GM18520 (cell line): ENCODE measurements around the gene NEUROG1.

Experiments
- ATAC-seq: cut with Tn5 transposase; IDR thresholded peaks from one replicate; pipeline ENCODE4 v1.9.1; 2021; ENCODE audit not compliant: unreplicated experiment

Gene NEUROG1

DNA sequence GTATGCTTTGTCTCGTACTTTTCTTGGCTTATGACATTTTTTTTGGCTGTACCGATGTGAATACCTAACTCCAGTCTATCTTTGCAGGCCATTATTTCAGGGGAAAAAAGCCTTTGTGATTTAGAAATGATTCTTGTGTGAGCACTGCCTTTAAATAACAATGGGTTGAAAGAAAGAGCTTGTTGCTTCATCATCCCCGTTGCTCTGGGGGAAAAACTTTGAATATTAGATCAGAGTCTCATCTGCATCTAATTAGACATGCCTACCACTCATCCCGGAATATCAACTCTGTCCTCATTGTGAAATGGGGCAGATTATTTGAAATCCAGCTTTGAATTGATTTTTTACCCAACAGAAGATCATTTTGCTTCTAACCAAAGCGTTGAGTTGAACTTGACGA lies 29.5 kb upstream of the NEUROG1 start:
- no peak for ATAC-seq

DNA sequence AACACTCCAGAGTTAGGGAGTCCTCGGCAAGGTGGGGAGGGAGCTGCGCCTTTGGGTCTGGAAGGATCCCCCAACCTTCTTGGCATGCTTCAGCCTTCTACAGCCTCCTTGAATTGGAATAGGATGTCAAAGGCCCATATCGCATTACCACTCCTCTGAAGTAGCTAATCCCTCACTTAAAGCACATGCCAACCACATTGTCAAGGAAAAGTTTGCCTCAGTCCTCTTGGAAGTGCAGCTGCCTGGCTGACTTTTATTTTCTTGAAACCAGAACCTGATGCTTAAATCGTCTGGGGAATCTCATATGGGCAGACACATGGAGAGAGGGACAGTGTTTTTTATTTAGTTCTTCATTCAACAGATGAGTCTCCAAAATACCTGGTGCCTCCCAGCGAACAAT lies 28.6 kb upstream of the NEUROG1 start:
- no peak for ATAC-seq

DNA sequence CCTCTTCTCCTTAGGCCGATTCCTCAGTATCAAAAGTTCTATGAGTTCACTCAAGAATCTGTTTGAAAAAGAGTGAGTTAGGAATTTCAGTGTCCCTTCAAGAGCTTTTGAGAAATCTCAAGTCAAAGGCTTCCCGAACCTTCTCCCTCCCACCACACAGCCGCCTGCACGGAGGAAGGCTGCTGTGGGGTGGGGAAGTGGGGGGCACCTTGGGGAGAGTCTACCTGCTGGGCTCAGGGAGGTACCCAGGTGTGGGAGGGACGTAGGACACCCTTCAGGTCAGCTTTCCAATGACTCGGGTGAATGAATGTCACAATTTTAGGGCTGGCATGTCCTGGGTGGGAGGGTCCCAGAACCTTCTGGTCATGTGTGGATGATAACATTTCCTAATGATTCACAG lies 25.5 kb upstream of the NEUROG1 start:
- no peak for ATAC-seq

DNA sequence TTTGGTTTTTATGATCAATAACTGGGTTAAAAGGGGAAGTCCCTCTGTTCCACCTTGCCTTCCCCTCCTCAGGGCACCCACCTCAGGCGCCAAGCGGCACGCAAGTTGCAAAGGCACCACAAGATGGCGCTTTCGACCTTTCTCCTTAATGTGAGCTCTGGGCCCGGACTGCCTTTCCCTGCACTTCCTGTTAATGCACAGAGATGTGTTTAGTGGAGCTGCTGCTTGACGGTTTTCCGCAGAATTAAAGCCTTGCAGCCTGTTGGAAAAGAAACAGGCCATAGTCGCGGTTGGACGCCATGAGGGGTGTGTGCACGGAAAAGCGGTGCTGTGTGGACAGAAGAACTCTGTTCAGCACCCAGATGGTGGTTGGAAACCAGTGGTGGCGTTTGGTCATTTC lies 25.1 kb upstream of the NEUROG1 start:
- no peak for ATAC-seq

DNA sequence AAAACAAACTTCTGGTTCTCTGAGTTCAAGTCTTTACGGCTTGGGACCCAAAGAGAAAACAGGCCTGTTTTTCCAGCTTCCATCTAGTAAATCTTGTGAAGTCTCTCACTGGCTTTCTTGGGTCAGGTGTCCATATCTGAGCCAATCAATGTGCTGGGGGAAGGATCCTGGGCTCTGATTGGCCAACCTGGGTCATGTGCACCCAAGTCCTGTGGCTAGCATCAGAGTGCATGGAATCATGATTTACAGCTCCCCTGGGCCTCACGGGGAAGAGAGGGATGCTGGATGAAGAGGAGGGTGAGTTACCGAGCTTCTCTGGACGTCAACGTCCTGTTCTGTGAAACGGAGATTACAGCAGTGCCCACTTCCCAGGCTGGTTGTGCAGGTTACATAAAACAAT lies 23.6 kb upstream of the NEUROG1 start:
- ATAC-seq, result no peak

DNA sequence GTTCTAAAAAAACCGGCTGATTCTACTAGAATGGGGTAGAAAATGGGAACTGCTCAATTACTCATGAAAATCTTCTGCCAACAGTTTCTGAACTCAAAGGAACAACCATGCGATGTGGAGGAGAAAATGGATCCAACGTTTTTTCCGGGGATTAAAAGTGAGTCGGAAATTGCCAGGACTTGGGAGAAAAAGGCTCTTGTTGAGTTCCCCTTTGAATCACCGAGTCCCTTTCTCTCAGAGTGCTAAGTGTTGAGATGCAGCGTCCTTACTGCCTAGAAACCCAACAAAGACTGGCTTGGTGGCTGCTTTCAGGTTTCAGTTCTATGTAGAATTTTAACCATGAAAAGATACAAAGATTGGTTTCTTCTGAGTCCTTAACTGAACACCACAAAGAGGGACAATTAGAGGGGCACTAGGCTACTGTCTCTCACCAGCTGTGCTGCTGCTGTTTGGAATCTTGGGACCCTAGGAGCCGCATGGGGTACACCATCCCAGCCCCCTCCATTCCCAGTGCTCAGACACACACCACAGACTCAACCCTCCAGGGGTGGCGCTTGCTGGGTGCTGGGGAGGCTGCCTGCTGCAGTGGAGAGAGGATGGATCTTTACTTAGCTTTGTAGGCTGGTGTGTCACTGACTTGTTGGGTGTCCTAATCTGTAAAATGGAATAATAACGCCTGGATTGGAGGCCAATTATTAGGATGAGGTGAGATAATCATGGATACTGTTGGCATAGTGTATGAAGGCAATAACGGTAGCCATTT lies 21.5 kb upstream of the NEUROG1 start:
- no peak for ATAC-seq

DNA sequence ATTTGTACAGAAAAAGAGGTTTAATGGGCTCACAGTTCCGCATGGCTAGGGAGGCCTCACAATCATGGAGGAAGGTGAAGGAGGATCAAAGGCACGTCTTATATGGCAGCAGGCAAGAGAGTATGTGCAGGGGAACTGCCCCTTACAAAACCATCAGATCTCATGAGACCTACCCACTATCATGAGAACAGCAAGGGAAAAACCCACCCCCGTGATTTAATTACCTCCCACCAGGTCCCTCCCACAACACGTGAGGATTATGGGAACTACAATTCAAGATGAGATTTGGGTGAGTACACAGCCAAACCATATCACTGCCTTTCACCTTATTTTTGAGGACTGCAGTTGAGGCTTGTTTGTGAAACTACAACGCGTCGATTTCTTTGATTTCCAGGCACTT lies 20.9 kb upstream of the NEUROG1 start:
- ATAC-seq, result no peak

DNA sequence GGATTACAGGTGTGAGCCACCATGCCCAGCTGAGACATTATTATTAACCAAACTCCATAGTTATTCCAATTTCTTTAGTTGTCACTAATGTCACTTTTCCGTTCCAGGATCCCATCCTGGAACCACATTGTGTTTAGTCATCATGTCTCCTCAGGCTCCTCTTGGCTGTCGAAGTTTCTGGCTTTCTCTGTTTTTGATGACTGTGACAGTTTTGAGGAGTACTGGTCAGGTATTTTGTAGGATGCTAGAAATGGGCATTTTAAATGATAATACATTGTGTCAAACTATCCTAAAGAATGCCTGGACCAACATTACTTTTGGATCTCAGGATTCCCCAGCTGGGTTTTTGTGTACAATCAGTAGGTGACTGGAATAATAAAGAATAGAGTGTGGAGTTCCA lies 19.8 kb upstream of the NEUROG1 start:
- no peak for ATAC-seq

DNA sequence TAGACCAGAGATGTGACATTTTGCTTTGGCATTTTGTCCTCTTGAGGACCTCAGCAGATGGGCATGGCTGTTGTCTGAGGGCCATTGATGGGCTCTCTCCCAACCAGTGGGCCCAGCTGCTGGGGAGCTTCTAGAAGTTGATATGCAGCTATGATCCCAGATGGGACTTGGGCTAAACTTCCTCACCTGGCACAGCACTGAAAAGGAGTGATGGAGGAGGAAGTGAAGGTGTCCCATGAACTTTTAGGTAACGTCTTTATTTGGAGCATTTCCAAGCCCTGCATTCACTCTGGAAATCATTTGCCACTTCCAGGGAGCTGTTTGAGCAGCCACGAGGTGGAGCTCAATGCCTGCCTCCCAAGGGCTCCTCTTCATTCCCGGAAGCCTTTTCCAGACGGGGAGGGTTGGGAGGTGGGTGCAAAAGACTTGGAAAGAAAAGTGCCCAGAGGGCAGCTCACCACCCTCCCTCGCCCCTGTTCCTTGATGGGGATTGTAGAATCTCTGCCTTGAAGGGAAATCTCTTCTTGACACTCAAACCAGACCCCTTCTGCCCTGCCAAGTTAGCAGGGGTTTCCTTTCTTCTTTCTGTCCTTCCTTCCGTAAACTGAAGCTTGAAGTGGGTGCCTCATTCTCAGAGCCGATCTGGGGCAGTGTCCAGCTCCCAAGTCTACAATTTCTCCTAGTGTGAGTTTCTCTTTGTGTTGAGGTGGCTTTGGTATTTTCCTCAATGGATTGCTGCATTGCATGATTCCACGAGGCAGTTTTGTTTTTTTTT lies 18.1 kb upstream of the NEUROG1 start:
- ATAC-seq, result no peak

DNA sequence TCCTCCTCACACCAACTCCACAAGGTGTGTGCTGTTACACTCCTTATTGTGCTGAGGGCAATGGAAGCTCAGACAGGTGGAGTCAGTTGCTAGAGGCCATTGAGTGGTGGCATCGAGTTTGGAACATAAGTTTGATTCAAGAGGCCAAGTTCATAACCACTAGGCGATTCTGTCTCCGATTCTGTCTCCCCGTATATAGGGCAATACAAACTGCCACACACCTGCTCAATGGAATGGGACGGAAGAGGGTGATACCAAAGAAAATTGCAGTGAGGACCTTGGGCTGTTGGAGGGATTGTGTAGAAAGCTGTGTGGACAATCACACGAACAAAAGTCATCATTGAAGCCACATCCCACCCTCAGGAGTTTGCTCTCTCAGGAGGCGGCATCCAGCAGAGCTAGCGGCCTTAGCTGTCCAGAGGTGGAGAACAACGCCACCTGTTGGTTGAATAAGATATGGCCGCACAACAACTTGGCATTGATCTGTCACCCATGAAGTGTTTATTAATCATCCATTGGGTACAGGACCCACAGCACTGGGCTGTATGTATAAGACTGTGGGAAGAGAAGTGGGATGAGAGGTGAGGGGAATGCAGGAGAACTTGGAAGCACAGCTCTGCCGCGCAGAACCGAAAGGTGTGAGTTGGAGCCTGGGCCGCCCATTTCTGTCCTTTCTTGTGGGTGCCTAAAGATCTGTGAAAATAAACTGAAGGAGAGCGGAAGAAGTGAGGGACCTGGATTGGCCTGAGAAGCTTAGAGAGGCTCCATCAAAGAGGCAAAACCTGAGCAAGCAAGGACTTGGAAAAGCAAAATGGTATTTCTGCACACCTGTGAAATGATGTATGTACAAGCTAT lies 16.1 kb upstream of the NEUROG1 start:
- ATAC-seq, result no peak

DNA sequence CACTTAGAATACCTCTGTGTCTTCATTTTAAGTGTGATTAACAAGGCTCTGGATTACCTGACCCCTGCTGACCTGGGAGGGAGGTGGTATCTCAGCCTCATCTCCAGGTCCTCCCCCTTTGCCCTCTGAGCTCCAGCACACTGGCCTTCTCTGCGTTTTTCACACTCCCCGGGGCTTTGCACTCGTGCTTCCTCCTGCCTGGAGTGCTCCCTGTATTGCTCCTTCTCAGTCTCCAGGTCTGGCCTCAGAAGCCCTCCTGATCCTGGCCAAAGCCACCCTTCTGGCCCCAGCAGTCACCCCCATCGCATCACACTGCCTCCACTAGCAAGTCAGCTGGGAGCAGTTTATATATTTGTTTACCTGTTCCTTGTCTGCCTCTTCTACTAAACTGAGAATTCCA lies 13.6 kb upstream of the NEUROG1 start:
- ATAC-seq, result no peak

DNA sequence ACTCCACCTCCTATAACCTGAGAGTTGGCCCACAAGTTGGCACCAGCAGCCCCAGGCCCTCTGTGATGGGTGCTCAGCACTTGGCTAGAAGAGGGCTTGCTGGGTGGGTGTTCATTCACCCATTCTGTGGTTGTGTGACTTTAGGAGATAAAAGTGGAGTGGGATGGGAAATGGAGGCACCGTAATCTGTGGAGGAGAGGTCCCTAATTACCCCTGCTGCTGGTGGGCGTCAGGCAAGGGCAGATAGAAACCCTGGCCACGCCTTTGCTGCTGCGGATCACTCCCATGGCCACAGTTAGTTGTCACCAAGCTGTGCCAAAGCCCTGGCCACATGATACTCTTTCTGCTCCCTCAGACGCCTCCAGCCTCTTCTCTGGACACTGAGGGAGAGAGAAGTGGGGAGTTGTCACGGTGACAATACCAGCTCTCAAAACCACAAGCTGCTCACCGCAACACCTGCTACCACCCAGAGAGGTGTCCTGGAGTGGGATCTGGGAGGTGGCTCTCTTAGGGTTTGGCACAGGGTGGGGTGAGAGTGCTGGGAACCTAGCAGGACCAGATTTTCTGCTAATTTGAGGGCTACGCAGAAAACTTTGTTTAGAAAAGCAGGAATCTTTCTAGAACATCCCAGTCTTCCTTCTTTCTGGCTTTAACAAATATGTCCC lies 12.0 kb upstream of the NEUROG1 start:
- no peak for ATAC-seq

DNA sequence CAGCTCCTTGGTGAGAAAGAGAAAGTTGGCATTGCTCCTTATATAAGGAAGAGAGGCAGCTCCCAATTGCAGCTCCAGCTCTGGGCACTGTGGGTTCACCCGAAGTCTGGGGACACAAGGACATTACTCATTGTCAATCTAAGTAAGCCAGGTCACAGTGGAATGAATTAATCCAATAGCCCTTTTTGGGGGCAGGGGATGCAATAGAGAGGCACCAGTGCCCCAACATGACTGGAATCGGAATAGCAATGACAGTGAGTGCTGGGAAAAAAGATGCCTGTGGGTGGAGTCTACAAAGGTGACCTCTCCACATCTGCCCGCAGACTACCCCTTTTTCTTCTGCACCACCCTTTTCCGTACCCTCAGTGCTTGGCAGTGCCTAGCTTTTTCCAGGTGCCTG lies 11.1 kb upstream of the NEUROG1 start:
- ATAC-seq, result no peak

DNA sequence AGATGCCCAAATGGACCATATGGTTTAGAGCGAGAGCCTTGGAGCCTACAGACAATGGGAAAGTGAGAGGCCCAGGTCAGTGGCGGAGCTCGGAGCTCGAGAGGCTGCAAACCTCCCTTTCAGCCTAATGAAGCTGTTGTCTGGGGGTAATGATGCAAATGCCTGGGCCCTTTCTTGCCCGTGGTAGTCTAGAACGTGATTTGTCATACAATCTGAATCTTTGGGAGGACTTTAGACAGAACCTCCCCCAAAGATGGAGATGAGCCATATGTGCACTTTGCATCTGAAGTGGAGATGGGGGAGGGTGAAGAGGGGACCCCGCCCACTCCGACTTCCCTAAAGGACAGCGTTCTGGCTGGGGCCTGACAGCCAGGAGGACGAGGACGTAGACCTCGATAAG lies 10.3 kb upstream of the NEUROG1 start:
- no peak for ATAC-seq

DNA sequence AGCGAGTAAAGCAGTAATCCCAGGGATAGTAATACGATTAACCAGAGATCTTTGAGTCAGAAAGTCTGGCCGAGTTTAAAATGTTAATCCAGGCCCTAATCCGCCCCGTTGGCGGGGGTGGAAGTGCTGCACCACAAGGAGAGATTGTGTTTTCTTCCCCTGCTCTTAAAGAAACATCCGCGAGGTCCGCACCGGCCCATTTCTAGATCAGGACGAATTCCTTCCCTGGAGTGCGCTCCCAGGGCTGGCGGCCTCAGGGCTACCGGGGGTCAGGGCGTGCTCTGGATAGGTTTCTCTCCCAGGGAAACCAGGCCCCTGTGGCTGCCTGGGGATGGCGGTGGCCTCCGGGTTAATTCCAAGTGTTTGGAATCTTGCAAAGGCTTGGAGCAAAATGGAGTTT lies 9.3 kb upstream of the NEUROG1 start:
- ATAC-seq, result no peak

DNA sequence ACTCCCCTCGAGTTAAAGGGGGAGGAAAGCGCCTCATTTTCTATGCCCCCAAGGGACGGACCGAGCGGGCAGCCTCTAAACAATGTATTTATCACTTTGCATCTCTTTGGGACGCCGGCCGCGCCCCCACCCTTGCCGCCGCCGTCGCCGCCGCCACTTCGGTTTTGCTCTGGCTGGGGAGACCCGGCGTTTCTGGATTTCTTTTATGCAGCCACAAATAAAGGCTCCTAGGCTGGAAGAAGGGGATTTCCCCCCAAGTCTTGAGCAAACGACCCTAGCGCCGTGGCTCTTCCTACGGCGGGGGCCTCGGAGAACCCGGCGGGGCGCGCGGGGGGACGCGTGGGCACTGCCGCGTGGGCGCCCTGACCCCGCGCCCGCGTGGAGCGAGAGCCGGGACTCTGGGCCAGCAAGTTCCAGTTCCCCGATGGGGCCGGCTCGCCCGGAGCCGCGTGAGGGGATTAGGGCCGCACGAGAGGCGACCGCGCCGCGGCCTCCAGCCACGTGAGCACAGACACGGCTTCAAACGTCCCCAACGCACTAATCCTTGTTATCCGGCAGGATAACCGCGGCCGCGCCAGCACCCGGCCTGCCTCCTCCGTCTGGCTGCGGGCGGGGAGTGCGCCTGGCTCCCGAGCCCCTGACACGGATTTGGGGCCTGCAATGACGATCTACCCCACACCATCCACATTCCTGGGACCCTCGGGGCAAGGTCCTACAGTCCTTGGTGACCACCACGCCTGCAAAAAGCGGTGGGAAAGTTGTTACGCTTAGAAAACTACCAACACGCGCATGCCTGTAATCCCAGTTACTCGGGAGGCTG lies 7.9 kb upstream of the NEUROG1 start:
- no peak for ATAC-seq

DNA sequence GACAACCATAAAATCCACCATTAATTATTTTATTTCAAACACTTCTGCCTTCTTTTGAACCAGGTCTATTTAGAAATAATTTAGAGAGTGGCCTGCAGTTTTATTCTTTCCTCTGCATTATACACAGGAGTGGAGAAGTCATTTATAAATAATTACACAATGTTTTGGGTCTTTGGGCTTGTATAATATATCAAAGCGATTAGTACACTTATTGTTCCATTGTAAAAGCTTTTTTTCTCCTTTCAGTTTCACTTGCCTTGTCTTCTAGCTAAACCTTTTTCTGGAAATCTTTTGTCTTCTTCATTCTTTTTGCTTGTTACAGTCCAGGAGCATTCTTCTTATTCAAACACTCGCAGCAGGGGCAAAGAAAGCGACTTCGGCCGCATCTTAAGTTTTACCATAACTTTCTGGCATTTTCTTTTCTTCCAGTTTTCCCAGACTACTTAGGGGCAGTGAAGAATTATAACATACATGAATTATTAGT lies 7.3 kb upstream of the NEUROG1 start:
- ATAC-seq, result no peak

DNA sequence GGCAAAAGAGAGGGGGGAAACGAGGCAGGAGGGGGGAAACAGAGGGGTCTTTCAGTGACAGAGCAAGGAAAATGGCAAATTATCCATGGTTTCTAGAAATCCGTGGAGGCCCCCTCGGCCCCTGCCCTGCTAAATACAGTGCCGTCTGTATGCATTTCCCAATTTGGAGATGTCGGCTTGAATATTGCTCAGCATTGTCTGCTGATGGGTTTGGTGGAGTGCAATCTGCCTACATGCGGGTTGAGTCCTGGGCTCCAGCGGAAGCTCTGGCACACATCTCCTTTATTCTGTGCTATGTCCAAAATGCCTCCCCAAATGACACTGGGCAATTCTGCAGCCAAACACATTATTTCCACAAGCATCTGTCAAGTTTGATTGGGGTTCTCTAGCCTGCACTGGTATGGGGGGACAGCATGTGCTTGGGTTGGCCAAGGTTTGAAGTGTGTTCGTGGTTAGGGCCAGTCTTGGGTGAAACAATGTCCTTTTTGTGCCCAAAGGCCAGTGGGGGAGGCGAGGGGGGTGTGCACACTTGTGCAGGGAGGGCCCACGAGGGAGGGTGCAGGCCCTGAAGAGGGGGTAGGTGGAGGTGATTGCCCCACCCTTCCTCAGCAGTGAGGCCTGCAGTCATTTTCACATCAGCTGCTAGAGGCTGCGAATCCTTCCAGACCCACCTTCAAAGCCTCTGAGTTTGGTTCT lies 6.2 kb upstream of the NEUROG1 start:
- ATAC-seq, result no peak

DNA sequence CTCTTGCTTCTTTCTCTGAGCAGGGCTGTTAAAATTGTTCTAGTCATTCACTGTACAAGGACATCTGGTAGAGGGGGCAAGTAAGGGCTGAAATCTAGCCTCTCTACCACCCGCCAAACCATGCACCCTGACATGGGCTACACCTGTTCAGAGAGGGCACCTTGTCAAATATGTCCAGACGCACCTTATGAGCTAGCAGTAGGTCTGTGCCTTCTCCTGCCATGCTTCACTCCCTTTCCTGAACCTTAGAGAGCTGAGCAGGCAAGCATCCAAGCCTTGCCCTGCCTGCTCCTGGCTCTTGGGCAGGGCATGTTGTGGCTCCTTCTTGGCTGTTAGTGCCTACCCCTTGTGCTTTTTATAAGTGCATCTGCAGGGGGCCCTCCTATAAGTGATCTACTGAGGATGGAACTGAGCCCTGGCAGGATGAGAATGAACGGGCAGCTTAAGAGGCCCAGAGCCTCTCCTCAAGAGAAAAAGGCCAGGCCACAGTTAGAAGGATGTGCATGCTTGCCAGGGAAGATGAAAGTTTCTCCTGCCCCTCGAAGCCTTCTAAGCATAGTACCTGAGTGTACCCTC lies 3.8 kb upstream of the NEUROG1 start:
- ATAC-seq, result no peak
